AG08396 (cell line): ENCODE measurements around the gene HAGHL.

Source experiments
- DNase-seq: peaks from one replicate; pipeline ENCODE4 v3.0.0; 2012; ENCODE audit warnings: low spot score, mixed read lengths

The HAGHL gene

DNA sequence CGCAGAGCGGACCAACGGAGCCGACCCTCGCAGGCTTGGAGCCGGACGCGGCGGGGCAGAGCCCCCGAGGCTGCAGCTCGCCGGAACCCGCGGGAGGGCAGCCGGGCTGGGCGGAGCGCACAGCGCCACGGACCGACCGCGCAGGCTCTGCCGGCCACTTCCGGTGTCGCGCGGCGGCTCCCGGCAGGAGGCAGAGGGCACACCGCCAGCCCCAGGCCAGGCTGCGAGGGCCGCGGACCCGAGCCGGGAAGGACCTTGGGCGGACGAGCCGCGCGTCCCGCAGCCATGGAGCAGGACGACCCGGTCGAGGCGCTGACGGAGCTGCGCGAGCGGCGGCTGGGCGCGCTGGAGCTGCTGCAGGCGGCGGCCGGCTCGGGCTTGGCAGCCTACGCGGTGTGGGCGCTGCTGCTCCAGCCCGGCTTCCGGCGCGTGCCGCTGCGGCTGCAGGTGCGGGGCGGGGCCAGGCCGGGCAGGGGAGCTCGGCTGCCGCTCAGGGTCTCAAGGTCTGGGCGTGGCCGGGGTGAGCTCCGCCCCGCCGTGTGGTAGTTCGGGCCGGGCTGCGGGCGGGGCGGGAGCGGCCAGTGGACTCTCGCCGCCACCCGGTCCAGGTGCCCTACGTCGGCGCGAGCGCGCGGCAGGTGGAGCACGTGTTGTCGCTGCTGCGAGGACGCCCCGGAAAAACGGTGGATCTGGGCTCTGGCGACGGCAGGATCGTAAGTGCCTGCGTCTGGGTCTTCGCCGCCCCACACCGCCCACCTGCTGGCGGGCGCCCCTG is 5.7 kb upstream of the HAGHL start, which contains the start of gene ANTKMT:
Gene ANTKMT (plus strand): TSS at position 157 of the 775 bp plus-strand sequence. CDS start 129 bp downstream, at position 286.
- DNase-seq, result peak; percentile 92

GRCh38 chr16:721765-722540 is 5.0 kb upstream of the HAGHL start:
- DNase-seq, result no peak

- no peak for DNase-seq
Measured at GRCh38 chr16:722835-723633, 3.9 kb upstream of the HAGHL start.

- DNase-seq, result no peak
Measured at GRCh38 chr16:723695-724094, 3.2 kb upstream of the HAGHL start.

DNA sequence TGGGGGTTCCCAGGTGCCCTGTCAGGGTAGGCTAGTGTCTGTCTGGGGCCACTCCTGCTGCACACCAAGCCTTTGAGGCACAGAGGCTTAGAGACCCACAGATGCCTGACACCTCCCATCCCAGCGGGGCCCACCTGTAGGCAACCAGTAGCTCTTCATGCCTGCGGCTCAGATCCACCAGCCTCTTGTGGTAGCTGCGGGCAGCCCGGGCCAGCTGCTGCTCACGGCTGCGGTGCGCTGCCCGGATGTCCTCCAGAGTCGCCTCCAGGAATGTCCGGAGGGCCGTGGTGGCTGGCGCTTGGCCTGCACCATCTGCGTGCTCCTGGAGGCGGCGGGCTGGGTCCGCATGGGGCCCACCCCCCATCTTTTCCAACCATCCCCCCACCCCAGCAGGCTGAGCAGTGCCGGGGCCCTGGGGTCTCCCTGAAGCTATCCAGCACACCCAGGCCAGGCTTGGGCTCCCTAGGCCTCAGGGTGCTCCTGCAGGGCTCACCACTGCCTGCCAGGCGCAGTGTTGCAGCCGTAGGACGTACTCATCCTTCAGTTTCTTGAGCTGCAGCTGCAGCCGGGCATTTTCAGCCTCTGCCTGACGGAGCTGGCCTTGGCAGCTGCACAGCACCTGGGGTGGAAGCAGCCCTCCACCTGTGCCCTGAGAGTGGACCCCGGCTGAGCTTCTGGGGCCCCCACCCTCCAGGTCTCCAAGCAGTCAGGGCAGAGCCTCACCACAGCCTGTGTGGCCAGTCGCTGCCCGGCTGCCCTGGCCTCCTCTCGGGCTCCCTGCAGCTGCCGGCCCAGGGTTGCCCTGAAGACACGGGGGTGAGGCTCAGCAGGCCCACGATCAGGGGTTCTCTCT is 2.5 kb upstream of the HAGHL start:
- no peak for DNase-seq

DNA sequence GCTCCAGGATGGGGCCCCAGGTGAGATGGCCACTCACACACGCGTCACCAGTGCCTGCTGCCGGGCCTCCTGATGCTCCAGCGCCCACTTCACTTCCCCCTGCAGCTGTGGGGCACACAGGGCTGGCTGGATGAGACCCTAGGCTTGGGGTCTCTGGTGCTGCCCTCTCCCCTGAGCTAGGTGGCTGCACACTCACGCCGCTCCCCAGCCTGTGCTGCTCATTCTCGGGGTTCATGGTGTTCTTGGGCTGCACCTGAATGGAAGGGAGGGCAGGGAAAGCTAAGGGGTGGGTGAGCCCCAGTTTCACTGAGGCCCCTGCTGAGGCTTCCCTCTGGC is 1.9 kb upstream of the HAGHL start:
- DNase-seq, result no peak

GRCh38 chr16:725463-726187 is 1.3 kb upstream of the HAGHL start:
- no peak for DNase-seq

GRCh38 chr16:726188-726437 is 793 bp upstream of the HAGHL start:
- DNase-seq, result no peak

DNA sequence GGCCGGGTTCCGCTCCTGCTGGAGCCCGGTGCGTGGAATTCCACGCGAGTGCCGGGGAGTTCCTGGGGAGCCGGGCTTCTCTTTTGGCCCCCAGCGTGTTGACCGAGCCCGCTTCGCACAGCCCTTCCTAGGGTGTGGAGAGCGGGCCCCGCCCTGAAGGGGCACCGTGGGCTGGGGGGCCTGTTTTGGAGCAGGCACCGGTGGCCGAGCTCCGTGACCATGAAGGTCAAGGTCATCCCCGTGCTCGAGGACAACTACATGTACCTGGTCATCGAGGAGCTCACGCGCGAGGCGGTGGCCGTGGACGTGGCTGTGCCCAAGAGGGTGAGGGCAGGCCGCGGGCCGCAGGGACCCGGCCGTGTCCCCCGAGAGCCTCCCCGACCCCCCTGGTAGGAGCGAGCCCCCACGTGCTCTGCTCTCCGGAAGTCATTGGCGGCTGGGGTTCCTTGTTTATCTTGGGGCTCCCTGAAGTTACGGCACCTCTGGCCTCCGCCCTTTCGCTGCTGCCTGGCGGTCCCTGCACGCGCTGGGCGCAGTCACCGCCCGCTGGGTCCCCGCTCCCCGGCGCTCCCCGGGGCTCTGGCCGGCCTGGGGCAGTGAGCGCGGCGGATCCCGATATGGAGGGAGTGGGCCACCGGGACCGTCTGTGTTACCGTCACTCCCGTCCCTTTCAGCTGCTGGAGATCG is 528 bp downstream of the HAGHL start:
- DNase-seq, result no peak

GRCh38 chr16:728131-728889 is 1.4 kb downstream of the HAGHL start:
- peak; percentile 91 for DNase-seq

- no peak for DNase-seq
Measured at GRCh38 chr16:728890-729744, 2.2 kb downstream of the HAGHL start.

- no peak for DNase-seq
Measured at GRCh38 chr16:729768-730665, 3.1 kb downstream of the HAGHL start.

DNA sequence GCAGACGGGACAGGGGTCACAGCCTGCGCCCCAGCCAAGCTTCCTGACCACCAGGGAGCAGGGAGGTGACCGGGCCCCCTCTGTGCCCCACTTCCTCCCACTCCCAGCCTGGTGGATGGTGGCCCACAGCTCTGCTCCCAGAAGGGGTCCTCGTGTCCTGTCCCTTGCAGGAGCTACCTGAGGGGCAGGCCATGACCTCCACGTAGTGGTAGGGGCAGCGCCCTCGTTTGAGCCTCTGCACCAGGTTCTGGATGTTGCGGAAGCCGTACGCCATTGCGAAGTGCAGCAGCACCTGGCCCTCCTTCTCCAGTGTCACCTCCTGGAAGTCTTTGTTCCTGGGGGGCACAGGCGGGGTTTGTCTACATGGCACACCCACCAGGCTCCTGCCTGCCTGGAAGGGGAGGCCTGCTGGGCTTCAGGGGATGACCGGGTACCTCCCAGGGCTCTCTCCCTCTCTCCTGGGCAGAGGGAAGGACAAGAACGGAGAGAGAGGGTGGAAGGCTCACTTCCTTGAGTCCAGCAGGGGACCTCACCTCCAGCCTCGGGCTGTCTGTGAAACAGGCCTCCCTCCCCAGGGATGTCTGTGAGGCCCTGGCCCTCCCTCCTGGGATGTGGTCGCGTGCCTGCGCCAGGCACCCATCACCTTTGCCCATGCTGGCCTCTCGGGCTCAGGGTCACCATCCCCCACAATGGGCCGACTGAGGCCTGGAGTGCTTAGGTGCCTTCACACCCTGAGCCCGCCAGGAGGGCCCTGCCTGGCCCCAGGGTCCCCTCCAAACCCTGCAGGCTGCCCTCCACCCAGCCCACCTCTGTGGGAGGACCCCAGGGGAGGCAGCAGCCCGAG is 4.0 kb downstream of the HAGHL start:
- no peak for DNase-seq

DNA sequence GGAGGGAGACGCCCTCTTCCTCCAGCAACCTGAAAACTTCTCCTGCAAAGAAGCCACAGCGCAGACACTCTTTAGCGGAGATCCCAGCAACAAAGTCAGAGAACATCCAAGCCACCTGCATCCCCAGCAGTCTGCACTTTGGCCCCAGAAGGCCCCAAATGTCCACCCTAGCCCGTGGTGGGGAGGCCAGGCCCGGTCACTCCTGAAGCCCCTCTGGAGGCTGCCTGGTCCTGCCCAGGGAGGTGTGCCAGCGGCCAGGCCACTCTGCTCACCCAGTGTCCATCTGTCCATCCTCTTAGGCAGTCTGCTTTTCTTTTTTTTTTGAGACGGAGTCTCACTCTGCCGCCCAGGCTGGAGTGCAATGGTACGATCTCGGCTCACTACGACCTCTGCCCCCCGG is 5.4 kb downstream of the HAGHL start:
- DNase-seq, result no peak

GRCh38 chr16:732936-733335 is 6.0 kb downstream of the HAGHL start:
- DNase-seq, result no peak

DNA sequence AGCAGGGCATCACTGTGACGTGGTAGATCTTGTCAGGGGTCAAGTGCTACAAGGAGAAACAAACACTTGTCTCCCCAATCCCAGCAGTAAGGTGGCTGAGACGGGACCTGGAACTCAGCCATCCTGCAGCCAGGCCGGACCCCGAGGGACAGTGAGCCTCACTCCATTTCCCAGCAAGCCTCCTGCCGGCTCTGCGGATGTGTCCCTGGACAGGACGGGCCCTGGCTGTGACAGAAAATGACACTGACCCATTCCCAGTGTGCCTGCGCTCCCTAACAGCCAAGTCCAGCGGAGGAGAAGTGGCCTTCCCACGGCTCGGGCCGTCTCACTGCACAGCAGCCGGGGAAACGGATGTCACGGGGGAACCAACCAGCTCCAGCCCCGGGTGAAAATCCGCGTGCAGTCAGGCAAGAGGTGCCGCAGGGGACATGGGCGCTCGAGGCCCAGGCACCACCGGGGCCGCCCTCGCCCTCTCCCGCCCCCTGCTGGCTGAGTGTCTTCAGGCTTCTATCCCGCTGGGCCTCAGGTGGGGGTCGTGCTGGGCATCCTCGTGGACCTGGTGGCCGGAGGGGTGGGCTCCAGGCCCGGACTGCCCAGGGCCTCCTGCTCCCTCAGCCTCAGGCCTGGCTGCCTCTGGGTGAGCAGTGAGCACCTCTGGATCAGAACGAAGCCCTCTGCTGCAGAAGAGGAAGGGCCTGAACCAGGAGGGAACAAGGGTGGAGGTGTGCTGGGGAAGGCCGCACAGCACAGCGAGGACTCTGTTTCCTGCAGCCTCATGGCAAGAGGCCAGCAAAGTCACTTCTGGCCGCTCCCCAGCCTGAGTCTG is 6.7 kb downstream of the HAGHL start:
- no peak for DNase-seq
